Activated naive CD8-positive, alpha-beta T cell treated with anti-CD3 and anti-CD28 coated beads, Interleukin-2, amount 50 U/mL, for 24 hours (primary cell): ENCODE measurements around the gene CPT1B.
"Not testable (repeated sequence)": the region's sequence is repeated elsewhere in the genome, so short reads cannot be mapped to it uniquely, and the experiment has no call there.

Experiments
- ATAC-seq: fragments of 150-1000 bp; cut with Tn5 transposase; one replicate; pipeline ENCODE4 v1.10.0; 2021
- DNase-seq: peaks from one replicate; pipeline ENCODE4 v3.0.0; 2021
- H3K27ac Mint-ChIP-seq: one replicate; pipeline ENCODE4 v1.8.0; 2021; ENCODE audit warnings: mild to moderate bottlenecking, mixed read lengths
- H3K27me3 Mint-ChIP-seq: one replicate; pipeline ENCODE4 v1.8.0; 2021; ENCODE audit warnings: mixed read lengths
- H3K36me3 Mint-ChIP-seq: one replicate; pipeline ENCODE4 v1.8.0; 2021; ENCODE audit warnings: low read depth, mixed read lengths
- H3K4me1 Mint-ChIP-seq: one replicate; pipeline ENCODE4 v1.8.0; 2021; ENCODE audit warnings: mixed read lengths
- H3K4me3 Mint-ChIP-seq: one replicate; pipeline ENCODE4 v1.8.0; 2021; ENCODE audit warnings: mild to moderate bottlenecking, moderate library complexity, mixed read lengths
- H3K9me3 Mint-ChIP-seq: one replicate; pipeline ENCODE4 v1.8.0; 2021; ENCODE audit warnings: mixed read lengths

The CPT1B gene

GRCh38 chr22:50612528-50613221 lies 34.4 kb upstream of the CPT1B start:
- Mint-ChIP-seq H3K27ac (no peak overlapping the region), H3K9me3 (no peaks in the 10 kb centered on the region), H3K4me1 (peaks cover 5% of the 10 kb centered on the region), H3K36me3 (no peaks in the 10 kb centered on the region), H3K27me3 (peaks cover 21% of the 10 kb centered on the region), H3K4me3 (no peak overlapping the region)
- DNase-seq (no peak), ATAC-seq (no peak)

GRCh38 chr22:50612168-50612527 lies 33.9 kb upstream of the CPT1B start:
- Mint-ChIP-seq H3K27me3 (peaks cover 20% of the 10 kb centered on the region), H3K4me3 (no peak overlapping the region), H3K4me1 (peaks cover 5% of the 10 kb centered on the region), H3K9me3 (no peaks in the 10 kb centered on the region), H3K36me3 (no peaks in the 10 kb centered on the region), H3K27ac (no peak overlapping the region)
- ATAC-seq: no peak
- DNase-seq: no peak

- H3K27me3 Mint-ChIP-seq: peaks cover 20% of the 10 kb centered on the region
- H3K4me1 Mint-ChIP-seq: peaks cover 5% of the 10 kb centered on the region
- no peaks in the 10 kb centered on the region for H3K9me3 Mint-ChIP-seq
- no peak overlapping the region for H3K4me3 Mint-ChIP-seq
- ATAC-seq (no peak), DNase-seq (no peak)
- no peaks in the 10 kb centered on the region for H3K36me3 Mint-ChIP-seq
- no peak overlapping the region for H3K27ac Mint-ChIP-seq
Observed at GRCh38 chr22:50611341-50612060, 33.3 kb upstream of the CPT1B start.

GRCh38 chr22:50610581-50610980 lies 32.4 kb upstream of the CPT1B start:
- H3K27ac Mint-ChIP-seq: no peak overlapping the region
- H3K9me3 Mint-ChIP-seq: no peaks in the 10 kb centered on the region
- peaks cover 29% of the 10 kb centered on the region for H3K27me3 Mint-ChIP-seq
- no peak for DNase-seq
- ATAC-seq: peak; percentile 5
- peaks cover 5% of the 10 kb centered on the region for H3K4me1 Mint-ChIP-seq
- no peaks in the 10 kb centered on the region for H3K36me3 Mint-ChIP-seq
- H3K4me3 Mint-ChIP-seq: no peak overlapping the region

DNA sequence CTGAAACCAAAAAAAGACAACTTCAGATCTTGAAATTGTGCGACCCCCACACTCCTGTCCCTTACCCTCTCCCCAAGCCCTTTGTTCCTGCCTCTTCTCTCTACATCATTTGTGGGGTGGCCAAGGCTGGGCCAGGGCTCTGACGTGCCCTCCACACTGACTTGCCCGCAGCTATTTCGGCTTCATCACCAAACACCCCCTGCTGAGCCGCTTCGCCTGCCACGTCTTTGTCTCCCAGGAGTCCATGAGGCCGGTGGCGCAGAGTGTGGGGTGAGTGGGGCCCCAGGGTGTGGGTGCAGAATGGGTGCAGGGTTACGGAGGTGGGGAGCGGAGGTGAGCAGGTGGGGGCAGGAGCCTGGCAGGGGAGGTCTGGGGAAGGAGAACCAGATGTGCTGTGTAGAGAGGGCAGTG lies 31.8 kb upstream of the CPT1B start:
- no peaks in the 10 kb centered on the region for H3K9me3 Mint-ChIP-seq
- H3K36me3 Mint-ChIP-seq: no peaks in the 10 kb centered on the region
- peaks cover 34% of the 10 kb centered on the region for H3K27me3 Mint-ChIP-seq
- H3K4me3 Mint-ChIP-seq: no peak overlapping the region
- ATAC-seq: no peak
- peaks cover 5% of the 10 kb centered on the region for H3K4me1 Mint-ChIP-seq
- no peak overlapping the region for H3K27ac Mint-ChIP-seq
- DNase-seq: no peak

- Mint-ChIP-seq H3K4me1 (peaks cover 5% of the 10 kb centered on the region), H3K36me3 (no peaks in the 10 kb centered on the region), H3K4me3 (no peak overlapping the region), H3K27ac (no peak overlapping the region), H3K9me3 (no peaks in the 10 kb centered on the region), H3K27me3 (peaks cover 35% of the 10 kb centered on the region)
- ATAC-seq (no peak), DNase-seq (no peak)
Observed at GRCh38 chr22:50609599-50609998, 31.4 kb upstream of the CPT1B start.

DNA sequence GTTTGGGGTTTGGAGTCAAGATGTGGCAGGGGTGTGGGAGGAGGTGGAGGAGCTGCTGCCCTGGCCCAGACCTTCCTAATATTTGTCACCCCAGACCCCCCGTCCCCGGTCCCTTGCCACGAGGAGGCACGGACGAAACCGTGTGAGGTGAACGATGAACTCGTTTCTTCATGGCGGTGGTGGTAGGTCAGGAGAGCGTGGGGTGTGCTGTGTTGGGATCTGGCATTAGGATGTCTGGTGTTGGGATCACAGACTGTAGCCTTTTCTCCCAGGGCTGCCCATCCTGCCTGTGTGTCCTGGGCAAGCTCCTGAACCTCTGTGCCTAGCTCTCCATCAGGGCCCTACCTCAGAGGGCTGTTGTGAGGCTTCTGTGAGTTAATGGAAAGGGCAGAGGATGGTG lies 30.8 kb upstream of the CPT1B start:
- H3K9me3 Mint-ChIP-seq: no peaks in the 10 kb centered on the region
- no peak for DNase-seq
- H3K4me3 Mint-ChIP-seq: no peak overlapping the region
- peaks cover 5% of the 10 kb centered on the region for H3K4me1 Mint-ChIP-seq
- peaks cover 33% of the 10 kb centered on the region for H3K27me3 Mint-ChIP-seq
- no peaks in the 10 kb centered on the region for H3K36me3 Mint-ChIP-seq
- no peak overlapping the region for H3K27ac Mint-ChIP-seq
- no peak for ATAC-seq

GRCh38 chr22:50608058-50608840 lies 30.0 kb upstream of the CPT1B start:
- not testable (repeated sequence) for H3K4me3 Mint-ChIP-seq, DNase-seq, H3K27ac Mint-ChIP-seq, H3K4me1 Mint-ChIP-seq, H3K36me3 Mint-ChIP-seq, H3K9me3 Mint-ChIP-seq, ATAC-seq
- H3K27me3 Mint-ChIP-seq: peaks cover 33% of the 10 kb centered on the region

GRCh38 chr22:50607659-50608020 lies 29.4 kb upstream of the CPT1B start:
- no peak for ATAC-seq
- no peak overlapping the region for H3K27ac Mint-ChIP-seq
- H3K9me3 Mint-ChIP-seq: no peaks in the 10 kb centered on the region
- no peaks in the 10 kb centered on the region for H3K36me3 Mint-ChIP-seq
- H3K27me3 Mint-ChIP-seq: peaks cover 39% of the 10 kb centered on the region
- no peak overlapping the region for H3K4me3 Mint-ChIP-seq
- H3K4me1 Mint-ChIP-seq: peaks cover 2% of the 10 kb centered on the region
- DNase-seq: no peak

DNA sequence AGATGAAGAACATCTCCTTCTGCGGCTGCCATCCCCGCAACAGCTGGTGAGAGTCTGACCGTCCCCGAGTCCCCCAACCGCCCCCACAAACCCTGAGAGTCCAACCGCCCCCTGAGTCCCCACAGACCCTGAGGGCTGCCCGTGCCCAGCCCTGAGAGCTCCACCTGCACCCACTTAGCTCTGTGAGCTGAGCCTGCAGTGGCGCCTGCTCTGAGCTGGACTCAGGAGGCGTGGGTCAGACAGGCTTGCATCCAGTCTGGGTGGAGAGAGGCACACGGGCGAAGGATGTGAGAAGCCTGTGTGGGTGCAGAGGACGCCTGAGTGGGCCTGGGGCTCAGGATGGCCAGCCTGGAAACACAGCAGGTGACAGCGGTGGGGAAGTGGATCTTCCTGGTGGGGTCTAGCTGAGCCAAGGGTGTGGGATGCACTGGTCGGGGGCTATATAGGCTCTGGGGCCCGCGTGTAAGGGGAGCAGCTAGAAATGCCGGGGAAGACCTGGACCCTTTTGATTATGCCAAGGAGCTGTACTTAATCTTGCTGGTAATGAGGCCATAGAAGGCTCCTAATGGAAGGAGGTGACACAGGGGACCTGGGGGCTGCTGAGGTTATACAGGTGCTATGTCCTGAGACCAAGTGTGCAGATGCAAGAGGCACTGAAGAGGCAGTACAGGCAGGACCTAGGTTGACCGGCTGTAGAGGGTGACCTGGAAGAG lies 28.9 kb upstream of the CPT1B start:
- no peak for DNase-seq
- H3K36me3 Mint-ChIP-seq: no peaks in the 10 kb centered on the region

GRCh38 chr22:50606165-50606945 lies 28.1 kb upstream of the CPT1B start:
- ATAC-seq (no peak), DNase-seq (no peak)
- Mint-ChIP-seq H3K27me3 (peaks cover 52% of the 10 kb centered on the region), H3K27ac (no peak overlapping the region), H3K9me3 (no peaks in the 10 kb centered on the region), H3K36me3 (peaks cover 2% of the 10 kb centered on the region), H3K4me3 (no peak overlapping the region), H3K4me1 (peaks cover 3% of the 10 kb centered on the region)

More for the DNA sequence above, 28.9 kb upstream of the CPT1B start:
- peaks cover 45% of the 10 kb centered on the region for H3K27me3 Mint-ChIP-seq
- no peak overlapping the region for H3K4me3 Mint-ChIP-seq
- no peaks in the 10 kb centered on the region for H3K9me3 Mint-ChIP-seq
- no peak overlapping the region for H3K27ac Mint-ChIP-seq
- H3K4me1 Mint-ChIP-seq: no peaks in the 10 kb centered on the region
- ATAC-seq: no peak

- ATAC-seq: no peak
- H3K9me3 Mint-ChIP-seq: no peaks in the 10 kb centered on the region
- peaks cover 52% of the 10 kb centered on the region for H3K27me3 Mint-ChIP-seq
- H3K4me1 Mint-ChIP-seq: peaks cover 3% of the 10 kb centered on the region
- no peak overlapping the region for H3K4me3 Mint-ChIP-seq
- peaks cover 2% of the 10 kb centered on the region for H3K36me3 Mint-ChIP-seq
- no peak overlapping the region for H3K27ac Mint-ChIP-seq
- DNase-seq: no peak
Observed at GRCh38 chr22:50605613-50606074, 27.4 kb upstream of the CPT1B start.

DNA sequence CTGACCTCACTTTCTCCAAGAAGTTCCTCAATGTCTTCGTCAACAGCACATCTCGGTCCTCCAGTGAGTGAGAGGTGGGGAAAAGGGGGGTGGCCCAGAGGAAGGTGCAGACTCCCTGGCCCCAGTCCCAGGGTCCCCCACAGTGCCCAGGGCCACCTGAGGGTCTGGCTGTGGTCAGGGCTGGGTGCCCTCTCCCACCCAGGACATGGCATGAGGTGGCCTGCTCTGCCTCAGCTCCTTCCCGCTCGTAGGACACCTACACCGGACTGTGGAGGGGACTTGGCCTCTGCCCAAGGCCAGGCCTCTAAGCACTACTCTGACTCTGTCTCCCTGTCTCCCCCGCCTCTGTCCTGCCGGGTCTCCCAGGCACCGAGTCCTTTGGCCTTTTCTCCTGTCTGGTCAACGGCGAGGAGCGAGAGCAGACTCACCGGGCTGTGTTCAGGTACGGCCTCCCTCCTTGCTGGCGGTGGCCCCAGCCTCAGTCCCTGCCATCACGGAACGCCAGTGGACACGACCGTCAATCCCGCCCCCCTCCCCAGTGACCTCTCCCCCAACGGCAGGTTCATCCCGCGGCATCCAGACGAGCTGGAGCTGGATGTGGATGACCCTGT lies 26.9 kb upstream of the CPT1B start:
- H3K36me3 Mint-ChIP-seq: peaks cover 2% of the 10 kb centered on the region
- H3K27me3 Mint-ChIP-seq: peaks cover 50% of the 10 kb centered on the region
- peaks cover 3% of the 10 kb centered on the region for H3K4me1 Mint-ChIP-seq
- no peak overlapping the region for H3K4me3 Mint-ChIP-seq
- ATAC-seq (no peak), DNase-seq (no peak)
- H3K9me3 Mint-ChIP-seq: no peaks in the 10 kb centered on the region
- no peak overlapping the region for H3K27ac Mint-ChIP-seq
